ENCODE data around the gene MANEA.

GRCh38 chr6:95569560-95569959, 7.8 kb upstream of the MANEA start:
- no peak for TF ChIP-seq CTCF (IDR thresholded peaks at IDR 0.05)
- no peak for TF ChIP-seq POLR2A (IDR thresholded peaks at IDR 0.05)
